Measurements from ENCODE around the gene PKD1L1.

DNA sequence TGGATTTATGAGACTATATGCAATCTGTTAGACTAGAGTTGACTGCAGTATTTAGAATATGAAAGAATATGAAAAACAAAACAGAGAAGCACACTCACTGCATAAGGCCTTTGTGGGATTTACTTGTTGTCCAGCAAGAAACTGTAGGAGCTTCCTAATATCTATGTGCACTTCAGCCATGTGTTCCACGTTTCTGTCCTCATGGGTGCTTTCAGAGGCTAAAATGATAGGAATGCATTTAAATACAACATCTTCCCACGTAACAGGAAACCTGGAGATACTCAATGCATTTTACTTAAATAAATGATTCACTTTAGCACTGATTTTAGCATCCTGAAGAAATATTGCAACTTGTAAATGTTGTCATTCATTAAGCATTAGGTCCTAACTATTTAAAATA lies 19.4 kb upstream of the PKD1L1 start:
- no peak for TF ChIP-seq CTCF (IDR thresholded peaks at IDR 0.05)
- TF ChIP-seq POLR2A (IDR thresholded peaks at IDR 0.05), result no peak
- no peak for TF ChIP-seq POLR2AphosphoS5 (IDR thresholded peaks at IDR 0.05)

Data from gastroesophageal sphincter (tissue), 3 donors.